HepG2 (cell line): ENCODE measurements around the gene STX5.

ENCODE experiments used
- DPF2 ChIP-seq: sonication (generic); formaldehyde crosslinking; IDR thresholded peaks from 2 replicates; pipeline ENCODE4 v1.4.0; 2020; ENCODE audit warnings: mild to moderate bottlenecking, low read depth, missing genetic modification reagents, borderline replicate concordance
- EZH2 ChIP-seq: conservative IDR thresholded peaks from 2 replicates; pipeline ENCODE4 v1.6.1; 2012; ENCODE audit warnings: mild to moderate bottlenecking, low read depth, low read length, moderate library complexity
- FOSL1 ChIP-seq: sonication (generic); formaldehyde crosslinking; IDR thresholded peaks from 2 replicates; pipeline ENCODE4 v1.9.0; 2021; ENCODE audit warnings: missing genetic modification reagents, borderline replicate concordance
- MXD4 ChIP-seq: IDR thresholded peaks from 2 replicates; pipeline ENCODE4 v1.6.1; 2016; ENCODE audit warnings: mild to moderate bottlenecking, missing biosample characterization, missing genetic modification reagents
- POLR2A ChIP-seq, 2 experiments: IDR thresholded peaks; 2 replicates each; pipeline ENCODE4 v1.6.1; 2011; ENCODE audit warnings: low read depth in 2 of 2, low read length in 2 of 2, mild to moderate bottlenecking in 1 of 2, moderate library complexity in 1 of 2; ENCODE audit not compliant: insufficient read depth in 1 of 2
- PRDM10 ChIP-seq: sonication (generic); formaldehyde crosslinking; IDR thresholded peaks from 2 replicates; pipeline ENCODE4 v1.4.0; 2020; ENCODE audit warnings: low read depth, missing genetic modification reagents
- PREB ChIP-seq: sonication (generic); formaldehyde crosslinking; IDR thresholded peaks from 2 replicates; pipeline ENCODE4 v1.4.0; 2020; ENCODE audit warnings: missing genetic modification reagents
- SIN3A ChIP-seq: IDR thresholded peaks from 2 replicates; pipeline ENCODE4 v1.6.1; 2011; ENCODE audit warnings: low read depth, mild to moderate bottlenecking, control low read depth, low read length, borderline replicate concordance
- ZNF24 ChIP-seq: fragments of 450-650 bp; IDR thresholded peaks from 2 replicates; pipeline ENCODE4 v1.6.1; 2017; ENCODE audit warnings: antibody characterized with exemption, mild to moderate bottlenecking
- TF ChIP-seq, protein P1 (sequence below): IDR thresholded peaks from 2 replicates; pipeline ENCODE4 v1.6.1; 2016; ENCODE audit warnings: low read depth
- TF ChIP-seq, protein P2 (sequence below): IDR thresholded peaks from 2 replicates; pipeline ENCODE4 v1.6.1; 2016; ENCODE audit warnings: low read depth, missing genetic modification reagents, missing compliant biosample characterization
- TF ChIP-seq, protein P3 (sequence below): sonication (generic); formaldehyde crosslinking; IDR thresholded peaks from 2 replicates; pipeline ENCODE4 v1.5.0; 2020; ENCODE audit warnings: mild to moderate bottlenecking, missing genetic modification reagents, moderate library complexity

DNA sequence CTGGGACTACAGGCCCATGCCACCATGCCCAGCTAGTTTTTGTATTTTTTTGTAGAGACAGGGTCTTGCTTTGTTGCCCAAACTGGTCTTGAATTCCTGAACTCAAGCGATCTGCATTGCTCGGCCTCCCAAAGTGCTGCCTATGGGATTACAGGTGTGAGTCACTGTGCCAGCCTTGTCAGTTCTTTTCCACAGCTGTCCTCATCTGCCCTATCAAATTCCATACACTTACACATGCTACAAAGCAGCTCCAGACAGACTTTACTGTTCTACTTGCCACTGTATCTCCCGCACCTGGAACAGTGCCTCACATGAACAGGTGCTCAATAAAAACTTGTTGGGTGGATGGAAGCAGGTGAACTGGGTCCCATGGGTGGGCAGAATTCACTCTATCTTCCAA is 8.2 kb downstream of the STX5 start:
- TF ChIP-seq DPF2 (CRISPR knock-in tag) (no peak), POLR2A (IDR thresholded peaks at IDR 0.05; ENCODE audit: insufficient read depth in 1 of 2, low read depth in 2 of 2, low read length in 2 of 2) (no peak), PRDM10 (CRISPR knock-in tag) (no peak), ZNF24 (no peak), PREB (CRISPR knock-in tag) (no peak), SIN3A (no peak), EZH2 (no peak), FOSL1 (CRISPR knock-in tag) (no peak), MXD4 (no peak)
- TF ChIP-seq, protein P1, sequence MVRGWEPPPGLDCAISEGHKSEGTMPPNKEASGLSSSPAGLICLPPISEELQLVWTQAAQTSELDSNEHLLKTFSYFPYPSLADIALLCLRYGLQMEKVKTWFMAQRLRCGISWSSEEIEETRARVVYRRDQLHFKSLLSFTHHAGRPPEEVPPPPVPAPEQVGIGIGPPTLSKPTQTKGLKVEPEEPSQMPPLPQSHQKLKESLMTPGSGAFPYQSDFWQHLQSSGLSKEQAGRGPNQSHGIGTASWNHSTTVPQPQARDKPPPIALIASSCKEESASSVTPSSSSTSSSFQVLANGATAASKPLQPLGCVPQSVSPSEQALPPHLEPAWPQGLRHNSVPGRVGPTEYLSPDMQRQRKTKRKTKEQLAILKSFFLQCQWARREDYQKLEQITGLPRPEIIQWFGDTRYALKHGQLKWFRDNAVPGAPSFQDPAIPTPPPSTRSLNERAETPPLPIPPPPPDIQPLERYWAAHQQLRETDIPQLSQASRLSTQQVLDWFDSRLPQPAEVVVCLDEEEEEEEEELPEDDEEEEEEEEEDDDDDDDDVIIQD, result no peak
- TF ChIP-seq, protein P2, sequence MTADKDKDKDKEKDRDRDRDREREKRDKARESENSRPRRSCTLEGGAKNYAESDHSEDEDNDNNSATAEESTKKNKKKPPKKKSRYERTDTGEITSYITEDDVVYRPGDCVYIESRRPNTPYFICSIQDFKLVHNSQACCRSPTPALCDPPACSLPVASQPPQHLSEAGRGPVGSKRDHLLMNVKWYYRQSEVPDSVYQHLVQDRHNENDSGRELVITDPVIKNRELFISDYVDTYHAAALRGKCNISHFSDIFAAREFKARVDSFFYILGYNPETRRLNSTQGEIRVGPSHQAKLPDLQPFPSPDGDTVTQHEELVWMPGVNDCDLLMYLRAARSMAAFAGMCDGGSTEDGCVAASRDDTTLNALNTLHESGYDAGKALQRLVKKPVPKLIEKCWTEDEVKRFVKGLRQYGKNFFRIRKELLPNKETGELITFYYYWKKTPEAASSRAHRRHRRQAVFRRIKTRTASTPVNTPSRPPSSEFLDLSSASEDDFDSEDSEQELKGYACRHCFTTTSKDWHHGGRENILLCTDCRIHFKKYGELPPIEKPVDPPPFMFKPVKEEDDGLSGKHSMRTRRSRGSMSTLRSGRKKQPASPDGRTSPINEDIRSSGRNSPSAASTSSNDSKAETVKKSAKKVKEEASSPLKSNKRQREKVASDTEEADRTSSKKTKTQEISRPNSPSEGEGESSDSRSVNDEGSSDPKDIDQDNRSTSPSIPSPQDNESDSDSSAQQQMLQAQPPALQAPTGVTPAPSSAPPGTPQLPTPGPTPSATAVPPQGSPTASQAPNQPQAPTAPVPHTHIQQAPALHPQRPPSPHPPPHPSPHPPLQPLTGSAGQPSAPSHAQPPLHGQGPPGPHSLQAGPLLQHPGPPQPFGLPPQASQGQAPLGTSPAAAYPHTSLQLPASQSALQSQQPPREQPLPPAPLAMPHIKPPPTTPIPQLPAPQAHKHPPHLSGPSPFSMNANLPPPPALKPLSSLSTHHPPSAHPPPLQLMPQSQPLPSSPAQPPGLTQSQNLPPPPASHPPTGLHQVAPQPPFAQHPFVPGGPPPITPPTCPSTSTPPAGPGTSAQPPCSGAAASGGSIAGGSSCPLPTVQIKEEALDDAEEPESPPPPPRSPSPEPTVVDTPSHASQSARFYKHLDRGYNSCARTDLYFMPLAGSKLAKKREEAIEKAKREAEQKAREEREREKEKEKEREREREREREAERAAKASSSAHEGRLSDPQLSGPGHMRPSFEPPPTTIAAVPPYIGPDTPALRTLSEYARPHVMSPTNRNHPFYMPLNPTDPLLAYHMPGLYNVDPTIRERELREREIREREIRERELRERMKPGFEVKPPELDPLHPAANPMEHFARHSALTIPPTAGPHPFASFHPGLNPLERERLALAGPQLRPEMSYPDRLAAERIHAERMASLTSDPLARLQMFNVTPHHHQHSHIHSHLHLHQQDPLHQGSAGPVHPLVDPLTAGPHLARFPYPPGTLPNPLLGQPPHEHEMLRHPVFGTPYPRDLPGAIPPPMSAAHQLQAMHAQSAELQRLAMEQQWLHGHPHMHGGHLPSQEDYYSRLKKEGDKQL (CRISPR knock-in tag), result no peak
- TF ChIP-seq, protein P3, sequence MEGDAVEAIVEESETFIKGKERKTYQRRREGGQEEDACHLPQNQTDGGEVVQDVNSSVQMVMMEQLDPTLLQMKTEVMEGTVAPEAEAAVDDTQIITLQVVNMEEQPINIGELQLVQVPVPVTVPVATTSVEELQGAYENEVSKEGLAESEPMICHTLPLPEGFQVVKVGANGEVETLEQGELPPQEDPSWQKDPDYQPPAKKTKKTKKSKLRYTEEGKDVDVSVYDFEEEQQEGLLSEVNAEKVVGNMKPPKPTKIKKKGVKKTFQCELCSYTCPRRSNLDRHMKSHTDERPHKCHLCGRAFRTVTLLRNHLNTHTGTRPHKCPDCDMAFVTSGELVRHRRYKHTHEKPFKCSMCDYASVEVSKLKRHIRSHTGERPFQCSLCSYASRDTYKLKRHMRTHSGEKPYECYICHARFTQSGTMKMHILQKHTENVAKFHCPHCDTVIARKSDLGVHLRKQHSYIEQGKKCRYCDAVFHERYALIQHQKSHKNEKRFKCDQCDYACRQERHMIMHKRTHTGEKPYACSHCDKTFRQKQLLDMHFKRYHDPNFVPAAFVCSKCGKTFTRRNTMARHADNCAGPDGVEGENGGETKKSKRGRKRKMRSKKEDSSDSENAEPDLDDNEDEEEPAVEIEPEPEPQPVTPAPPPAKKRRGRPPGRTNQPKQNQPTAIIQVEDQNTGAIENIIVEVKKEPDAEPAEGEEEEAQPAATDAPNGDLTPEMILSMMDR, result no peak
